Measurements from ENCODE around the gene TTC19.

Gene TTC19

GRCh38 chr17:16003841-16004240 lies 4.2 kb downstream of the TTC19 start:
- no peaks in the 10 kb centered on the region for H3K9me3 ChIP-seq (ENCODE audit: control insufficient read depth, insufficient read depth, low read depth, low read length)
- ChIA-PET POLR2A (no interaction called here), CTCF (no interaction called here)
- no peaks in the 10 kb centered on the region for H3K4me1 ChIP-seq (ENCODE audit: control insufficient read depth, insufficient read depth, low read length)
- H3K27ac ChIP-seq (ENCODE audit: extremely low read depth, low read depth, low read length) = no peak overlapping the region
- peaks cover 71 to 83% of the 10 kb centered on the region in 2 experiments for H3K36me3 ChIP-seq (ENCODE audit: control insufficient read depth in 2 of 2, insufficient read depth in 1 of 2, low read length in 2 of 2)
- H3K4me3 ChIP-seq (ENCODE audit: low read depth, low read length) = no peak overlapping the region
- no peak for TF ChIP-seq ZSCAN30 (tag by site-specific recombination; IDR thresholded peaks at IDR 0.05)
- TF ChIP-seq, protein P1, sequence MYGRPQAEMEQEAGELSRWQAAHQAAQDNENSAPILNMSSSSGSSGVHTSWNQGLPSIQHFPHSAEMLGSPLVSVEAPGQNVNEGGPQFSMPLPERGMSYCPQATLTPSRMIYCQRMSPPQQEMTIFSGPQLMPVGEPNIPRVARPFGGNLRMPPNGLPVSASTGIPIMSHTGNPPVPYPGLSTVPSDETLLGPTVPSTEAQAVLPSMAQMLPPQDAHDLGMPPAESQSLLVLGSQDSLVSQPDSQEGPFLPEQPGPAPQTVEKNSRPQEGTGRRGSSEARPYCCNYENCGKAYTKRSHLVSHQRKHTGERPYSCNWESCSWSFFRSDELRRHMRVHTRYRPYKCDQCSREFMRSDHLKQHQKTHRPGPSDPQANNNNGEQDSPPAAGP (tag by site-specific recombination; IDR thresholded peaks at IDR 0.05) = no peak
- TF ChIP-seq ZNF433 (tag by site-specific recombination; IDR thresholded peaks at IDR 0.05; ENCODE audit: low read depth) = no peak
- TF ChIP-seq ZNF302 (tag by site-specific recombination; IDR thresholded peaks at IDR 0.05; ENCODE audit: low read depth) = no peak
- no peak for TF ChIP-seq ZNF549 (tag by site-specific recombination; IDR thresholded peaks at IDR 0.05)
- TF ChIP-seq ZNF311 (tag by site-specific recombination; IDR thresholded peaks at IDR 0.05; ENCODE audit: borderline replicate concordance) = no peak
- no peak for TF ChIP-seq KLF1 (tag by site-specific recombination; IDR thresholded peaks at IDR 0.05)
- TF ChIP-seq MEIS1 (CRISPR knock-in tag; IDR thresholded peaks at IDR 0.05; ENCODE audit: borderline replicate concordance) = no peak
- TF ChIP-seq ZFP3 (tag by site-specific recombination; IDR thresholded peaks at IDR 0.05; ENCODE audit: low read depth) = no peak
- TF ChIP-seq KLF7 (tag by site-specific recombination; IDR thresholded peaks at IDR 0.05; ENCODE audit: borderline replicate concordance) = no peak
- TF ChIP-seq HOXC10 (CRISPR knock-in tag; IDR thresholded peaks at IDR 0.05) = no peak
- TF ChIP-seq PRDM4 (tag by site-specific recombination; IDR thresholded peaks at IDR 0.05) = no peak
- TF ChIP-seq, protein P2, sequence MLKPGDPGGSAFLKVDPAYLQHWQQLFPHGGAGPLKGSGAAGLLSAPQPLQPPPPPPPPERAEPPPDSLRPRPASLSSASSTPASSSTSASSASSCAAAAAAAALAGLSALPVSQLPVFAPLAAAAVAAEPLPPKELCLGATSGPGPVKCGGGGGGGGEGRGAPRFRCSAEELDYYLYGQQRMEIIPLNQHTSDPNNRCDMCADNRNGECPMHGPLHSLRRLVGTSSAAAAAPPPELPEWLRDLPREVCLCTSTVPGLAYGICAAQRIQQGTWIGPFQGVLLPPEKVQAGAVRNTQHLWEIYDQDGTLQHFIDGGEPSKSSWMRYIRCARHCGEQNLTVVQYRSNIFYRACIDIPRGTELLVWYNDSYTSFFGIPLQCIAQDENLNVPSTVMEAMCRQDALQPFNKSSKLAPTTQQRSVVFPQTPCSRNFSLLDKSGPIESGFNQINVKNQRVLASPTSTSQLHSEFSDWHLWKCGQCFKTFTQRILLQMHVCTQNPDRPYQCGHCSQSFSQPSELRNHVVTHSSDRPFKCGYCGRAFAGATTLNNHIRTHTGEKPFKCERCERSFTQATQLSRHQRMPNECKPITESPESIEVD (tag by site-specific recombination; IDR thresholded peaks at IDR 0.05) = no peak
- no peak for TF ChIP-seq ZBTB20 (tag by site-specific recombination; IDR thresholded peaks at IDR 0.05)
- TF ChIP-seq, protein P3, sequence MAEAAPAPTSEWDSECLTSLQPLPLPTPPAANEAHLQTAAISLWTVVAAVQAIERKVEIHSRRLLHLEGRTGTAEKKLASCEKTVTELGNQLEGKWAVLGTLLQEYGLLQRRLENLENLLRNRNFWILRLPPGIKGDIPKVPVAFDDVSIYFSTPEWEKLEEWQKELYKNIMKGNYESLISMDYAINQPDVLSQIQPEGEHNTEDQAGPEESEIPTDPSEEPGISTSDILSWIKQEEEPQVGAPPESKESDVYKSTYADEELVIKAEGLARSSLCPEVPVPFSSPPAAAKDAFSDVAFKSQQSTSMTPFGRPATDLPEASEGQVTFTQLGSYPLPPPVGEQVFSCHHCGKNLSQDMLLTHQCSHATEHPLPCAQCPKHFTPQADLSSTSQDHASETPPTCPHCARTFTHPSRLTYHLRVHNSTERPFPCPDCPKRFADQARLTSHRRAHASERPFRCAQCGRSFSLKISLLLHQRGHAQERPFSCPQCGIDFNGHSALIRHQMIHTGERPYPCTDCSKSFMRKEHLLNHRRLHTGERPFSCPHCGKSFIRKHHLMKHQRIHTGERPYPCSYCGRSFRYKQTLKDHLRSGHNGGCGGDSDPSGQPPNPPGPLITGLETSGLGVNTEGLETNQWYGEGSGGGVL (tag by site-specific recombination; IDR thresholded peaks at IDR 0.05) = no peak
- no peak for TF ChIP-seq ZNF48 (tag by site-specific recombination; IDR thresholded peaks at IDR 0.05)
- no peak for TF ChIP-seq ZBTB6 (tag by site-specific recombination; IDR thresholded peaks at IDR 0.05)
- TF ChIP-seq ZBTB10 (tag by site-specific recombination; IDR thresholded peaks at IDR 0.05) = no peak
- no peak for TF ChIP-seq ZNF114 (tag by site-specific recombination; IDR thresholded peaks at IDR 0.05)
